PC-3 (cell line): ENCODE results near the gene HAND1.

Source experiments
- CTCF ChIP-seq: fragments of 300-600 bp; sonication (generic); conservative IDR thresholded peaks from 2 replicates; pipeline ENCODE4 v1.5.1; 2017; ENCODE audit warnings: antibody characterized with exemption, low read depth, mild to moderate bottlenecking, low read length
- EZH2phosphoT487 ChIP-seq: fragments of 300-600 bp; sonication (generic); IDR thresholded peaks from 2 replicates; pipeline ENCODE4 v1.6.1; 2018; ENCODE audit warnings: mild to moderate bottlenecking, antibody characterized with exemption, low read length, borderline replicate concordance

GRCh38 chr5:154506049-154506715, 28.2 kb upstream of the HAND1 start:
- no peak for TF ChIP-seq CTCF
- TF ChIP-seq EZH2phosphoT487: no peak
